Measurements from ENCODE around the gene RAPSN. TPM values are rescaled to one million over a fixed set of nuclear protein-coding genes. Genes with fewer than 3 reads are reported as not detected.

Gene RAPSN
- total RNA-seq, 1 donor from 2014 or later = 0.39 TPM

GRCh38 chr11:47398011-47398410, 50.9 kb downstream of the RAPSN start:
- Mint-ChIP-seq H3K4me1 (ENCODE audit: unreplicated experiment) (peaks cover 9% of the 10 kb centered on the region), H3K4me3 (peak overlapping the region; percentile 27), H3K9me3 (no peaks in the 10 kb centered on the region), H3K27me3 (no peaks in the 10 kb centered on the region), H3K27ac (no peak overlapping the region), H3K36me3 (no peaks in the 10 kb centered on the region)
- TF ChIP-seq CTCF (conservative IDR thresholded peaks at IDR 0.05) = no peak
- no peak for DNase-seq (ENCODE audit: extremely low spot score, unreplicated experiment)

GRCh38 chr11:47396049-47396320, 53.0 kb downstream of the RAPSN start:
- no peak overlapping the region for H3K27ac Mint-ChIP-seq
- TF ChIP-seq CTCF (conservative IDR thresholded peaks at IDR 0.05) = no peak
- no peaks in the 10 kb centered on the region for H3K9me3 Mint-ChIP-seq
- no peaks in the 10 kb centered on the region for H3K27me3 Mint-ChIP-seq
- H3K4me1 Mint-ChIP-seq (ENCODE audit: unreplicated experiment) = peaks cover 8% of the 10 kb centered on the region
- no peak overlapping the region for H3K4me3 Mint-ChIP-seq
- no peaks in the 10 kb centered on the region for H3K36me3 Mint-ChIP-seq
- DNase-seq (ENCODE audit: extremely low spot score, unreplicated experiment) = no peak

DNA sequence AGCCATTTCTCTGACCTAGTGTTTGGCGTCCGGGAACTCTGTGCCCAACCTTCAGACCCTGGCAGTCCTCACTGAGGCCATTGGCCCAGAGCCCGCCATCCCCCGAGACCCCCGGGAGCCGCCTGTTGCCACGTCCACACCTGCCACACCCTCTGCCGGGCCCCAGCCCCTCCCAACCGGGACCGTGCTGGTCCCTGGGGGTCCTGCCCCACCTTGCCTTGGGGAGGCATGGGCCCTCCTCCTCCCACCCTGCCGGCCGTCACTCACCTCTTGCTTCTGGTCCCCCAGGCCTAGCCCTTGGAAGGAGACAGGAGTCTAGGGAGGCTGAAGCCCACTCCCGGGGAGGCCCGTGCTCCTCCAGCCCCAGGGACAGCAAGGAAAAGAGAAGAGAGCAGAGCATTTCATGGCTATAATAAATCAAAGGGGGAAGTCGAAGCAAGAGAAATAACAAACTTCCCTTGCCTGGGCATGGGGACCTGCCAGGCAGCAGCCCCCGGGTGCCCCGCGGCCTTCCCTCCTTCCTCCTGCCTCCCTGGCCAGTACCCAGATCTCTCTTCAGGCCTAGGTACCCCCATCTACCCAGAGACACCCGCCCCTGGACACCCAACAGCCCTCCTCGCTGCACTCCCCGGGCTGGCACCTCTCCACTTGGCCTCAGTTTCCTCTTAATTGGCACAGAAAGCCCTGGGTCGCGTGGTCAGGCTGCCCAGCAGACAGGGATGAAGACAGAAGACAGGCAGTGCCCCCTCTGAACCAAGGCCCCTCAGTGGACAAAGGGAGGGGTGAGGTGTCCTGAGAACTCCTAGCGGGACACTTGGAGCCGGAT, 53.5 kb downstream of the RAPSN start:
- H3K4me1 Mint-ChIP-seq (ENCODE audit: unreplicated experiment) = peaks cover 2% of the 10 kb centered on the region
- no peaks in the 10 kb centered on the region for H3K36me3 Mint-ChIP-seq
- no peak for DNase-seq (ENCODE audit: extremely low spot score, unreplicated experiment)
- H3K27me3 Mint-ChIP-seq = no peaks in the 10 kb centered on the region
- H3K27ac Mint-ChIP-seq = no peak overlapping the region
- H3K4me3 Mint-ChIP-seq = no peak overlapping the region
- no peak for TF ChIP-seq CTCF (conservative IDR thresholded peaks at IDR 0.05)
- H3K9me3 Mint-ChIP-seq = no peaks in the 10 kb centered on the region

DNA sequence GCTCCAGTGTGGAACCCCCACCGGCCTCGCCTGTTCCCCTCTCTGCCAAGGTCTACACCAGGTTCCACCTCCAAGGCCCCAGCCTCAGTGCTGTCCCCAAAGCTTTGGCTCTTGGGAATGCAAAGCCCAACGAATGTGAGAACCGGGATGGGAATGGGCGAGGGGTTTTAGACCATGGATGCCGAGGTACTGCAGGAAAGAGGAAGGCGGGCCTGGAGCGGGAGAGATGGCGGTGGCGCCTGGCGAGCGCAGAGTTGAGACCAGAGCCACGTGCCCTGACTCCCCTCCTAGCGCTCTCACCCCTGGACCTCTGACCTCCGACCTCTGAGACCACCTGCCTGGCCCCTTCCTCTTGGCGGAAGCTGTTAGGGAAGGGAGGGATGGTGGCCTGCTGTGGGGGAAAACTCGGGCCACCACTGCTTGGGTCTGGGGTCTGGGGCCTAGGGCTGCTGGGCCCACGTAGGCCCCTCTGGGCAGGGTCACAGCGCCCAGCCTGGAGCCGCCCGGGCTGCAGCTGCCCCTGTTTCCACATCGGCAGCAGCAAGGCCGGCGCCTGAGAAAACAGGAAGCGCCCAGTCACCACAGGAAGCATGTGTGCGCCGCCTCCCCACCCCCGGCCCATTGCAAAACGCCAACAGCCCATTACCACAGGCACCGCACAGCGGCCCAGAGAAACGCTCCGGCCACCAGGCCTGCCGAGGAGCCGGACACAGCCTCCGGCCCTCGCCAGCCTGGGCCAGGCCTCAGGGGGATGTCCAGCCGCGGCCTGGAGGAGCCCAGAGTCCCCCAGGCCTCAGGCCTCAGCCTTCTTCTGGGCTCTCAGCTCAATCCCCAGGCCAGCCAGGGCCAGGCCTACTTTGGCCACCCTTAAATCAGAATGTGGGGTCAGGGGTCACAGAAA, 54.4 kb downstream of the RAPSN start:
- H3K4me1 Mint-ChIP-seq (ENCODE audit: unreplicated experiment) = no peaks in the 10 kb centered on the region
- H3K4me3 Mint-ChIP-seq = no peak overlapping the region
- no peaks in the 10 kb centered on the region for H3K36me3 Mint-ChIP-seq
- DNase-seq (ENCODE audit: extremely low spot score, unreplicated experiment) = no peak
- H3K27me3 Mint-ChIP-seq = no peaks in the 10 kb centered on the region
- no peaks in the 10 kb centered on the region for H3K9me3 Mint-ChIP-seq
- no peak overlapping the region for H3K27ac Mint-ChIP-seq
- TF ChIP-seq CTCF (conservative IDR thresholded peaks at IDR 0.05) = no peak

GRCh38 chr11:47394050-47394321, 55.0 kb downstream of the RAPSN start:
- H3K4me3 Mint-ChIP-seq = no peak overlapping the region
- no peak for DNase-seq (ENCODE audit: extremely low spot score, unreplicated experiment)
- no peaks in the 10 kb centered on the region for H3K36me3 Mint-ChIP-seq
- no peak for TF ChIP-seq CTCF (conservative IDR thresholded peaks at IDR 0.05)
- H3K9me3 Mint-ChIP-seq = no peaks in the 10 kb centered on the region
- no peak overlapping the region for H3K27ac Mint-ChIP-seq
- no peaks in the 10 kb centered on the region for H3K27me3 Mint-ChIP-seq
- no peaks in the 10 kb centered on the region for H3K4me1 Mint-ChIP-seq (ENCODE audit: unreplicated experiment)
